Pancreas (tissue), 10 donors: ENCODE measurements around the gene C11orf24. TPM values are rescaled to one million over a fixed set of nuclear protein-coding genes. Genes with fewer than 3 reads are reported as not detected.

Experiments used
- ATAC-seq, 4 donors: fragments of 200-7000 bp; cut with Tn5 transposase; one replicate each; pipeline versions ENCODE4 v1.8.0 to v1.9.1; 2020; ENCODE audit warnings: mild to moderate bottlenecking in 4 of 4, moderate library complexity in 4 of 4
- DNase-seq, 6 donors: peaks; one replicate each; pipeline ENCODE4 v3.0.0-alpha.2; 2020
- FAIRE-seq: peaks from 2 replicates; lab custom pipeline; 2012; peaks lifted over from hg19 to GRCh38; lab: Jason Lieb, UNC
- H3K27ac ChIP-seq, 4 donors: fragments of 200-600 bp; sonication (generic); 1 replicate in 3 of 4; 2 replicates in 1 of 4; pipeline versions ENCODE4 v1.5.0 to v1.8.0; 2020
- H3K27me3 ChIP-seq, 4 donors: fragments of 200-600 bp; one replicate each; pipeline ENCODE4 v1.8.0; 2021
- H3K36me3 ChIP-seq, 3 donors: fragments of 200-600 bp; sonication (generic) in 1 of 3; one replicate each; pipeline versions ENCODE4 v1.5.0 to v1.8.0; 2020 to 2021
- H3K4me1 ChIP-seq, 3 donors: fragments of 200-600 bp; one replicate each; pipeline ENCODE4 v1.8.0; 2021
- H3K4me3 ChIP-seq, 4 donors: fragments of 200-600 bp; sonication (generic) in 2 of 4; one replicate each; pipeline versions ENCODE4 v1.5.0 to v1.8.0; 2020 to 2021
- H3K9me3 ChIP-seq, 4 donors: fragments of 200-600 bp; one replicate each; pipeline ENCODE4 v1.8.0; 2021
- WGBS, 2 donors: extraction: QIAGEN DNeasy Blood & Tissue Kit; methylation state at CpG; one replicate each; pipeline ENCODE4 v1.1.7; 2013; 5-methylcytosine and 5-hydroxymethylcytosine counted together
- intact Hi-C, 3 donors: fragments of 100-400 bp; cut with DNase I; formaldehyde crosslinking; loops; one replicate each; pipeline versions ENCODE4 v1.11.1 to v1.14.2; 2022
- polyA plus RNA-seq, 2 donors: library from polyadenylated mRNA; stranded (reverse); fragments of 200-250 nt; gene quantifications; one replicate each; pipeline ENCODE4 v1.2.3, GENCODE V29; 2013
- total RNA-seq, 6 donors: library from RNA; stranded (reverse); fragmentation: NEBNext Ultra II Directional in 4 of 6; extraction: Animal tissue kit (Norgen Biotek cat#: 25700) in 4 of 6; gene quantifications; one replicate each; pipeline versions ENCODE4 v1.2.1 to v1.2.4, GENCODE V29; 2021 to 2023
- TF ChIP-seq, protein P1 (sequence below), 4 donors: fragments of 200-600 bp; sonication (generic) in 3 of 4; IDR thresholded peaks; one replicate each; pipeline versions ENCODE4 v1.5.0 to v1.8.0; 2021; ENCODE audit warnings: antibody characterized with exemption in 4 of 4
- donor health status: healthy with polysubstance abuse.
- donor health status: DM: no; HTN: no; CAD: no; lungs with moderate emphysema.
- donor health status: DM: no; HTN: no; CAD: no.
- donor health status: control.
- donor health status: control.
- donor health status: Bipolar disorder and iron deficiency.
- donor health status: DM: yes; HTN: yes; CAD: no.
- donor health status: DM: no; HTN: no; CAD: no.
- donor health status: DM: no; HTN: no; CAD: no.
- donor health status: DM: yes; HTN: yes; CAD: no.

C11orf24 gene
- total and polyA plus RNA-seq, 8 donors, result 12.4 to 20.3 (median 17.8) TPM

- WGBS, 2 donors, result 0 to 1% methylated on average over 69 to 90 of the region's 90 CpGs
- ATAC-seq (peak; percentile 64 to 80 (median 76)), FAIRE-seq (no peak), DNase-seq (peak; percentile 84 to 94 (median 88))
- Histone ChIP-seq H3K27me3 (no peaks in the 10 kb centered on the region), H3K9me3 (no peaks in the 10 kb centered on the region), H3K27ac (peak overlapping the region; percentile 92 to 99 (median 98)), H3K4me1 (peaks cover 3 to 16% (median 9%) of the 10 kb centered on the region in 3 donors), H3K36me3 (no peaks in the 10 kb centered on the region), H3K4me3 (peak overlapping the region; percentile 67 to 77 (median 70))
- intact Hi-C loops, result no loop called here
- TF ChIP-seq, protein P1, sequence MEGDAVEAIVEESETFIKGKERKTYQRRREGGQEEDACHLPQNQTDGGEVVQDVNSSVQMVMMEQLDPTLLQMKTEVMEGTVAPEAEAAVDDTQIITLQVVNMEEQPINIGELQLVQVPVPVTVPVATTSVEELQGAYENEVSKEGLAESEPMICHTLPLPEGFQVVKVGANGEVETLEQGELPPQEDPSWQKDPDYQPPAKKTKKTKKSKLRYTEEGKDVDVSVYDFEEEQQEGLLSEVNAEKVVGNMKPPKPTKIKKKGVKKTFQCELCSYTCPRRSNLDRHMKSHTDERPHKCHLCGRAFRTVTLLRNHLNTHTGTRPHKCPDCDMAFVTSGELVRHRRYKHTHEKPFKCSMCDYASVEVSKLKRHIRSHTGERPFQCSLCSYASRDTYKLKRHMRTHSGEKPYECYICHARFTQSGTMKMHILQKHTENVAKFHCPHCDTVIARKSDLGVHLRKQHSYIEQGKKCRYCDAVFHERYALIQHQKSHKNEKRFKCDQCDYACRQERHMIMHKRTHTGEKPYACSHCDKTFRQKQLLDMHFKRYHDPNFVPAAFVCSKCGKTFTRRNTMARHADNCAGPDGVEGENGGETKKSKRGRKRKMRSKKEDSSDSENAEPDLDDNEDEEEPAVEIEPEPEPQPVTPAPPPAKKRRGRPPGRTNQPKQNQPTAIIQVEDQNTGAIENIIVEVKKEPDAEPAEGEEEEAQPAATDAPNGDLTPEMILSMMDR (IDR thresholded peaks at IDR 0.05), result no peak
Observed at GRCh38 chr11:68213555-68214172, 58.1 kb downstream of the C11orf24 start.

DNA sequence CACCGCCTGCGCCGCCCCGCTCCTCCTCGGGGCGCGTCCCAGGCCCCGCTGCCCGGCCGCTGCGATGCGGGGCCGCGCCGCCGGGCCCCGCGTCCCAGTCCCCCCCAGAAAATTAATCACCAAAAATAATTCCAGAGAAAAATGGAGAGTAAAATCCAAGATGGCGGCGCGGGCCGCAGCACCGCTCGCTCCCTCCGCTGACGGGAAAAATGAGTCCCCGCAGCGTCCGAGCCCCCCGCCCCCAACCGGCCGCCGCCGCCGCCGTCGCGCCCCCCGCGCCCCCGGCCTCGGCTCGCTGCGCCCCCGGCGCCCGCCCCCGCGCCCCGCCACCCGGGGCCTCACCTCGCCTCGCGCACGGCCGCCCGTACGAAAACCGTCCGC lies 58.6 kb downstream of the C11orf24 start, which contains the start of gene KMT5B:
KMT5B (minus strand) TSS at position 162 of the 381 bp plus-strand sequence. CDS start 23,220 bp downstream, outside the sequence.
- WGBS, 2 donors, result 1 to 2% methylated on average over 26 to 59 of the region's 60 CpGs
- Histone ChIP-seq H3K27ac (peak within 1 kb of the TSS; percentile 92 to 99 (median 98)), H3K4me3 (peak within 1 kb of the TSS; percentile 67 to 77 (median 70)), H3K36me3 (no peaks in the 10 kb centered on the region), H3K27me3 (no peaks in the 10 kb centered on the region), H3K4me1 (peaks cover 6 to 19% (median 9%) of the 10 kb centered on the region in 3 donors), H3K9me3 (no peaks in the 10 kb centered on the region)
- FAIRE-seq (no peak), DNase-seq (peak; percentile 49 to 80 (median 62)), ATAC-seq (no peak)
- TF ChIP-seq, protein P1 (IDR thresholded peaks at IDR 0.05), result no peak
- intact Hi-C loops, result no loop called here

GRCh38 chr11:68212421-68213134 lies 59.2 kb downstream of the C11orf24 start:
- peak overlapping the region; percentile 67 to 77 (median 70) for H3K4me3 ChIP-seq
- peaks cover 6 to 19% (median 9%) of the 10 kb centered on the region in 3 donors for H3K4me1 ChIP-seq
- FAIRE-seq, result no peak

DNA sequence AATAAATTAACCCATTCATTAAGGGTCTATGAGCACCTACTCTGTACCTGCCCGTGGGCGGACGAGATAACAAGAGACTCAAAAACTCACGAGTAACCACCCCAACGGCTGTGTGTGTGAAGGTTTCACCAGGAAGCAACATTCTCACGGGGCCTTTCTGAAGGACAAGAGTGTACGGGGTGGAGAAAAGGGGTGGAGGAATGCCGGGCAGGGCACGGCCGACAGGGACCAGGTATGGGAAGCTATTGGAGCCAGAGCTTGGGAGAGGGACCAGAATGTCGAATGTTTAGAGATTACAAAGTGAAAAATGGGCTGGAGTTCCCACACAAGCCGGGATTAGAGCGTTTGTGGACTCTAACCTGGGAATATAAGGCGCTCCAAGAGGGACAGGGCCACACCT lies 60.2 kb downstream of the C11orf24 start:
- no peaks in the 10 kb centered on the region for H3K27me3 ChIP-seq
- peak in 3 of 6 donors; percentile 41 to 62 (median 46) for DNase-seq
- TF ChIP-seq, protein P1 (IDR thresholded peaks at IDR 0.05), result no peak
- intact Hi-C loops, result no loop called here
- H3K4me1 ChIP-seq, result peaks cover 6 to 19% (median 9%) of the 10 kb centered on the region in 3 donors
- peak in 3 of 4 donors; percentile 9 to 40 (median 18) for ATAC-seq
- H3K4me3 ChIP-seq, result peak overlapping the region in 3 of 4 donors; percentile 53 to 77 (median 67)
- H3K36me3 ChIP-seq, result no peaks in the 10 kb centered on the region
- no peaks in the 10 kb centered on the region for H3K9me3 ChIP-seq
- no peak for FAIRE-seq
- peak overlapping the region in 3 of 4 donors; percentile 3 to 99 (median 22) for H3K27ac ChIP-seq
- WGBS, 2 donors, result 4 to 6% methylated on average over 14 of the region's 14 CpGs

More at GRCh38 chr11:68212421-68213134, 59.2 kb downstream of the C11orf24 start:
- Histone ChIP-seq H3K27me3 (no peaks in the 10 kb centered on the region), H3K27ac (peak overlapping the region; percentile 92 to 99 (median 98)), H3K9me3 (no peaks in the 10 kb centered on the region), H3K36me3 (no peaks in the 10 kb centered on the region)
- TF ChIP-seq, protein P1 (IDR thresholded peaks at IDR 0.05), result no peak
- peak; percentile 59 to 82 (median 71) for DNase-seq
- peak; percentile 41 to 62 (median 60) for ATAC-seq
- 0 to 1% methylated on average over 52 to 78 of the region's 80 CpGs for WGBS, 2 donors
- intact Hi-C loops, result no loop called here

Other genes with a start within 250 kb of the C11orf24 start
- 10 to 100 TPM; 43.6 to 70.5 (median 59.0) TPM for gene NDUFS8, start 241.3 kb downstream of the C11orf24 start, total RNA-seq
- 100 to 1,000 TPM; 116 to 121 TPM for gene NDUFS8, start 241.3 kb downstream of the C11orf24 start, polyA plus RNA-seq
- gene TCIRG1, start 232.9 kb downstream of the C11orf24 start, total RNA-seq, result 100 to 1,000 TPM; 166 to 287 (median 201) TPM
- gene TCIRG1, start 232.9 kb downstream of the C11orf24 start, polyA plus RNA-seq, result 1,000 to 10,000 TPM in 1 of 2 donors, 100 to 1,000 TPM in 1; 550 to 1,036 TPM
- gene CHKA, start 150.6 kb downstream of the C11orf24 start, total RNA-seq, result 10 to 100 TPM; 17.4 to 37.2 (median 26.8) TPM
- 100 to 1,000 TPM in 1 of 2 donors, 10 to 100 TPM in 1; 63.1 to 110 TPM for gene CHKA, start 150.6 kb downstream of the C11orf24 start, polyA plus RNA-seq
- 10 to 100 TPM; 21.7 to 30.8 (median 23.2) TPM for gene KMT5B, start 58.7 kb downstream of the C11orf24 start, total RNA-seq
- 10 to 100 TPM; 12.8 to 19.3 TPM for gene KMT5B, start 58.7 kb downstream of the C11orf24 start, polyA plus RNA-seq
- gene LRP5, start 40.6 kb upstream of the C11orf24 start, total RNA-seq, result 10 to 100 TPM; 27.4 to 50.6 (median 31.3) TPM
- 10 to 100 TPM; 43.7 to 62.8 TPM for gene LRP5, start 40.6 kb upstream of the C11orf24 start, polyA plus RNA-seq
- gene PPP6R3, start 188.8 kb upstream of the C11orf24 start, total RNA-seq, result 10 to 100 TPM; 32.5 to 56.0 (median 35.7) TPM
- gene PPP6R3, start 188.8 kb upstream of the C11orf24 start, polyA plus RNA-seq, result 10 to 100 TPM; 19.5 to 28.9 TPM